Stomach (tissue), 9 donors: ENCODE data around the gene PTPN22. TPM values are rescaled to one million over a fixed set of nuclear protein-coding genes. Genes with fewer than 3 reads are reported as not detected.

Experiments
- DNase-seq, 2 donors: peaks; one replicate each; pipeline versions ENCODE4 v3.0.0 to v3.0.0-alpha.2; 2013 to 2019
- H3K27ac ChIP-seq, 5 donors: fragments of 200-600 bp in 4 of 5; sonication (generic) in 4 of 5; one replicate each; pipeline ENCODE4 v1.5.1; 2013 to 2019; ENCODE audit warnings: mild to moderate bottlenecking in 1 of 5, moderate library complexity in 1 of 5
- H3K27me3 ChIP-seq, 3 donors: fragments of 200-600 bp; sonication (generic); one replicate each; pipeline ENCODE4 v1.5.1; 2017 to 2019; ENCODE audit warnings: mixed run types in 1 of 3
- H3K36me3 ChIP-seq, 4 donors: fragments of 200-600 bp; sonication (generic); 1 replicate in 3 of 4; 2 replicates in 1 of 4; pipeline ENCODE4 v1.5.1; 2016 to 2019
- H3K4me1 ChIP-seq, 4 donors: fragments of 200-600 bp; sonication (generic); one replicate each; pipeline ENCODE4 v1.5.1; 2016 to 2019
- H3K4me3 ChIP-seq, 4 donors: fragments of 200-600 bp; sonication (generic) in 3 of 4; one replicate each; pipeline ENCODE4 v1.5.1; 2016 to 2019; ENCODE audit warnings: mild to moderate bottlenecking in 1 of 4
- H3K9me3 ChIP-seq, 4 donors: fragments of 200-600 bp; sonication (generic); one replicate each; pipeline ENCODE4 v1.5.1; 2016 to 2019
- CTCF ChIP-seq, 7 experiments: fragments of 450-650 bp in 4 of 7; fragments of 200-600 bp in 3 of 7; sonication (generic) in 3 of 7; IDR thresholded peaks; one replicate each; pipeline ENCODE4 v1.5.1; 2016 to 2019; ENCODE audit warnings: antibody characterized with exemption in 7 of 7, control low read depth in 2 of 7, mild to moderate bottlenecking in 1 of 7
- EP300 ChIP-seq: sonication (generic); formaldehyde crosslinking; IDR thresholded peaks from one replicate; pipeline ENCODE4 v1.6.1; 2017; ENCODE audit warnings: antibody characterized with exemption
- POLR2A ChIP-seq, 4 donors: fragments of 450-650 bp; IDR thresholded peaks; one replicate each; pipeline ENCODE4 v1.6.1; 2016; ENCODE audit warnings: antibody characterized with exemption in 4 of 4, control low read depth in 2 of 4, mild to moderate bottlenecking in 1 of 4, moderate library complexity in 1 of 4
- POLR2AphosphoS5 ChIP-seq, 3 donors: sonication (generic); formaldehyde crosslinking; IDR thresholded peaks; one replicate each; pipeline ENCODE4 v1.6.1; 2016; ENCODE audit warnings: antibody characterized with exemption in 3 of 3
- WGBS, 5 donors: extraction: QIAGEN DNeasy Blood & Tissue Kit in 3 of 5; methylation state at CpG; one replicate each; pipeline versions ENCODE4 v1.1.5 to v1.1.7; 2013 to 2018; 5-methylcytosine and 5-hydroxymethylcytosine counted together
- intact Hi-C: fragments of 100-400 bp; cut with DNase I; formaldehyde crosslinking; loops from one replicate; pipeline ENCODE4 v1.15.1; 2023; ENCODE audit warnings: low total_unique reads
- polyA plus RNA-seq, 3 donors: library from polyadenylated mRNA; stranded (reverse); fragments of 200-250 nt; gene quantifications; one replicate each; pipeline ENCODE4 v1.2.3, GENCODE V29; 2013
- total RNA-seq, 5 donors: library from RNA; depleted of rRNA; stranded (reverse); fragments of >200 nt; gene quantifications; one replicate each; pipeline versions ENCODE4 v1.1.0 to v1.2.3, GENCODE V29; 2014 to 2016
- donor health status: healthy with polysubstance abuse.
- donor health status: Bipolar disorder and iron deficiency.
- donor health status: healthy.

Gene PTPN22
- total and polyA plus RNA-seq, 8 donors, result 0.93 to 8.5 (median 2.1) TPM; not detected in 1

- intact Hi-C loops, result no loop called here
- Histone ChIP-seq H3K9me3 (no peaks in the 10 kb centered on the region), H3K4me1 (peaks cover 16 to 51% (median 35%) of the 10 kb centered on the region in 4 donors), H3K27me3 (no peaks in the 10 kb centered on the region), H3K36me3 (no peaks in the 10 kb centered on the region), H3K4me3 (peak overlapping the region; percentile 88 to 97 (median 92)), H3K27ac (peak overlapping the region; percentile 97 to 99 (median 97))
- TF ChIP-seq EP300, result no peak
- no peak for TF ChIP-seq CTCF (IDR thresholded peaks at IDR 0.05)
- no peak for TF ChIP-seq POLR2A (IDR thresholded peaks at IDR 0.05)
- no peak for TF ChIP-seq POLR2AphosphoS5 (IDR thresholded peaks at IDR 0.05)
- WGBS, 5 donors, result 0 to 1% (median 0%) methylated on average over 29 of the region's 29 CpGs
- DNase-seq, result no peak
Measured at GRCh38 chr1:113811156-113811887, 60.2 kb downstream of the PTPN22 start.

- peak in 1 of 2 donors; percentile 41 for DNase-seq
- H3K4me1 ChIP-seq, result peaks cover 21 to 63% (median 42%) of the 10 kb centered on the region in 4 donors
- peaks cover 0 to 3% (median 0%) of the 10 kb centered on the region in 4 donors for H3K36me3 ChIP-seq
- TF ChIP-seq POLR2AphosphoS5 (IDR thresholded peaks at IDR 0.05), result peak in 1 of 3 donors; percentile 25
- no peak for TF ChIP-seq EP300
- TF ChIP-seq CTCF (IDR thresholded peaks at IDR 0.05), result no peak
- H3K27ac ChIP-seq, result peak overlapping the region in 4 of 5 donors; percentile 25 to 98 (median 62)
- WGBS, 5 donors, result 34 to 42% (median 40%) methylated on average over 5 of the region's 5 CpGs
- peak overlapping the region; percentile 88 to 97 (median 92) for H3K4me3 ChIP-seq
- intact Hi-C loops, result no loop called here
- no peaks in the 10 kb centered on the region for H3K27me3 ChIP-seq
- H3K9me3 ChIP-seq, result no peaks in the 10 kb centered on the region
Measured at GRCh38 chr1:113809670-113810602, 61.6 kb downstream of the PTPN22 start.

- intact Hi-C loops, result no loop called here
- no peak for DNase-seq
- peak overlapping the region in 1 of 5 donors; percentile 25 for H3K27ac ChIP-seq
- H3K36me3 ChIP-seq, result peaks cover 0 to 3% (median 0%) of the 10 kb centered on the region in 4 donors
- peaks cover 31 to 76% (median 54%) of the 10 kb centered on the region in 4 donors for H3K4me1 ChIP-seq
- no peaks in the 10 kb centered on the region for H3K9me3 ChIP-seq
- WGBS, 5 donors, result 84 to 91% (median 87%) methylated on average over 4 of the region's 4 CpGs
- TF ChIP-seq CTCF (IDR thresholded peaks at IDR 0.05) (no peak), POLR2A (IDR thresholded peaks at IDR 0.05) (no peak), POLR2AphosphoS5 (IDR thresholded peaks at IDR 0.05) (no peak), EP300 (no peak)
- H3K4me3 ChIP-seq, result no peak overlapping the region
- no peaks in the 10 kb centered on the region for H3K27me3 ChIP-seq
Measured at GRCh38 chr1:113808450-113809195, 62.9 kb downstream of the PTPN22 start.

- H3K27me3 ChIP-seq, result no peaks in the 10 kb centered on the region
- WGBS, 5 donors, result 87 to 97% (median 90%) methylated on average over 4 of the region's 4 CpGs
- no peak for TF ChIP-seq POLR2AphosphoS5 (IDR thresholded peaks at IDR 0.05)
- TF ChIP-seq POLR2A (IDR thresholded peaks at IDR 0.05), result no peak
- no peak for TF ChIP-seq EP300
- TF ChIP-seq CTCF (IDR thresholded peaks at IDR 0.05), result no peak
- H3K27ac ChIP-seq, result no peak overlapping the region
- intact Hi-C loops, result no loop called here
- DNase-seq, result no peak
- H3K36me3 ChIP-seq, result peaks cover 0 to 3% (median 0%) of the 10 kb centered on the region in 4 donors
- no peaks in the 10 kb centered on the region for H3K9me3 ChIP-seq
- H3K4me1 ChIP-seq, result peaks cover 43 to 93% (median 69%) of the 10 kb centered on the region in 4 donors
- H3K4me3 ChIP-seq, result no peak overlapping the region
Measured at GRCh38 chr1:113805639-113806038, 65.9 kb downstream of the PTPN22 start.
